ENCODE data around the gene PCYOX1L. TPM values are rescaled to one million over a fixed set of nuclear protein-coding genes. Genes with fewer than 3 reads are reported as not detected.
A peak's percentile ranks its signal among the peaks of the same experiment; 100 is the strongest.

PCYOX1L gene
- total and polyA plus RNA-seq, 2 experiments from 2014 or later = 10.4 to 10.7 TPM

DNA sequence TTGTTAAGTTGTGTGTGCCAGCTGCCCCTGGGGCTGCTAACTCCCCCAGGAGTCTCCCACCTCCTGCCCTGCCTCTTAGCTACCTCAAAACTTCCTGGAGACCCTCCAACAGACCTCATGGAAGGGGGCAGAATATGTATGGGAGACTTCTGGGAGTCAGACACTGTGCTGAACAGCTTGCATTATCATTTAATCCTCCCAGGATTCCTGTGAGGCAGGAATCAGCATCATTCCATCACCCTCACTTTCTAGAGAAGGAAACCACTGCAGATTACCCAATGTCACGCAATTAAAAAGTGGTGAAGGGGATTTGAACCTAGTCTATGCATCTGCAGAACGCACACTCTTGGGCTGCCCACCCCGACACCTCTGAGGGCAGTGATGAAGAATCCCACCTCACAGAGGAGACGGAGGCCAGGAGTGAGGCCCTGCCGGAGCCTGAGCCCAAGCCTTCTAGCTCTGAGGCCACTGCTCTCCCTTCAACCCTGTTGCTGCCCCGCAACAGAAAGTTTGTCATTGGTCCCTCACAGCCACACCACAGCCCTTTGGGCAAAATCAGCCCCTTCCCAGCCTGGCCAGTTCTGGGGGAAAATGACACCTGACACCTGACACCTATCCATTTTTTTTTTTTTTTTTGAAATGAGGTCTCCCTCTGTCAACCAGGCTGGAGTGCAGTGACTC lies 51.6 kb downstream of the PCYOX1L start:
- Histone ChIP-seq H3K36me3 (ENCODE audit: low read depth) (no peaks in the 10 kb centered on the region), H3F3A (ENCODE audit: insufficient read depth) (peaks cover 62% of the 10 kb centered on the region), H3K9me3 (ENCODE audit: low read depth) (no peaks in the 10 kb centered on the region), H3K79me2 (ENCODE audit: insufficient read depth) (peaks cover 78% of the 10 kb centered on the region), H3K9me2 (ENCODE audit: insufficient read depth) (no peaks in the 10 kb centered on the region), H3K27ac (peak overlapping the region; percentile 94), H3K4me3 (peak overlapping the region; percentile 89), H2AFZ (no peak overlapping the region), H3K4me1 (ENCODE audit: insufficient read depth) (peaks cover 74% of the 10 kb centered on the region), H3K27me3 (replicated peaks; ENCODE audit: insufficient read depth) (no peaks in the 10 kb centered on the region), H3K9ac (peak overlapping the region; percentile 87), H4K20me1 (ENCODE audit: insufficient read depth) (no peaks in the 10 kb centered on the region), H3K4me2 (ENCODE audit: unreplicated experiment) (peak overlapping the region; percentile 89)
- 79 to 80% methylated on average over 6 of the region's 6 CpGs for WGBS, 2 experiments (ENCODE audit: low coverage in 1 of 2, low lambda C conversion rate in 2 of 2, missing lambda C conversion rate in 2 of 2)
- TF ChIP-seq EZH2 (IDR thresholded peaks at IDR 0.05; ENCODE audit: insufficient read depth, poor library complexity, severe bottlenecking) = no peak
- TF ChIP-seq EZH2phosphoT487 (IDR thresholded peaks at IDR 0.05; ENCODE audit: insufficient read depth, low read depth) = no peak
- no peak for DNase-seq
- in situ Hi-C loops (cut with MboI) = no loop called here

- peak overlapping the region; percentile 87; the same call in 1 of the 2 replicates for H3K9ac ChIP-seq
- peak overlapping the region; percentile 94; the same call in 1 of the 2 replicates for H3K27ac ChIP-seq
- peak overlapping the region; percentile 89 for H3K4me2 ChIP-seq (ENCODE audit: unreplicated experiment)
- peak overlapping the region; percentile 89 for H3K4me3 ChIP-seq
- no peaks in the 10 kb centered on the region for H3K36me3 ChIP-seq (ENCODE audit: low read depth)
- H2AFZ ChIP-seq = no peak overlapping the region
- no peak for TF ChIP-seq EZH2 (IDR thresholded peaks at IDR 0.05; ENCODE audit: insufficient read depth, poor library complexity, severe bottlenecking)
- no peak for TF ChIP-seq EZH2phosphoT487 (IDR thresholded peaks at IDR 0.05; ENCODE audit: insufficient read depth, low read depth)
- H3K27me3 ChIP-seq (replicated peaks; ENCODE audit: insufficient read depth) = no peaks in the 10 kb centered on the region
- H4K20me1 ChIP-seq (ENCODE audit: insufficient read depth) = no peaks in the 10 kb centered on the region
- DNase-seq = no peak
- peaks cover 63% of the 10 kb centered on the region for H3F3A ChIP-seq (ENCODE audit: insufficient read depth)
- peaks cover 84% of the 10 kb centered on the region for H3K79me2 ChIP-seq (ENCODE audit: insufficient read depth)
- no peaks in the 10 kb centered on the region for H3K9me3 ChIP-seq (ENCODE audit: low read depth)
- no peaks in the 10 kb centered on the region for H3K9me2 ChIP-seq (ENCODE audit: insufficient read depth)
- 88 to 94% methylated on average over 7 of the region's 7 CpGs for WGBS, 2 experiments (ENCODE audit: low coverage in 1 of 2, low lambda C conversion rate in 2 of 2, missing lambda C conversion rate in 2 of 2)
- in situ Hi-C loops (cut with MboI) = no loop called here
- H3K4me1 ChIP-seq (ENCODE audit: insufficient read depth) = peaks cover 74% of the 10 kb centered on the region
Measured at GRCh38 chr5:149410071-149410470, 52.2 kb downstream of the PCYOX1L start.

GRCh38 chr5:149410721-149411432 lies 53.0 kb downstream of the PCYOX1L start:
- H2AFZ ChIP-seq = no peak overlapping the region
- no peaks in the 10 kb centered on the region for H4K20me1 ChIP-seq (ENCODE audit: insufficient read depth)
- H3K27me3 ChIP-seq (replicated peaks; ENCODE audit: insufficient read depth) = no peaks in the 10 kb centered on the region
- no peaks in the 10 kb centered on the region for H3K9me3 ChIP-seq (ENCODE audit: low read depth)
- H3K36me3 ChIP-seq (ENCODE audit: low read depth) = no peaks in the 10 kb centered on the region
- no peaks in the 10 kb centered on the region for H3K9me2 ChIP-seq (ENCODE audit: insufficient read depth)
- no peak overlapping the region for H3K4me3 ChIP-seq
- no peak overlapping the region for H3K9ac ChIP-seq
- no peak overlapping the region for H3K4me2 ChIP-seq (ENCODE audit: unreplicated experiment)
- H3F3A ChIP-seq (ENCODE audit: insufficient read depth) = peaks cover 62% of the 10 kb centered on the region
- in situ Hi-C loops (cut with MboI) = no loop called here
- 87% methylated on average over 15 of the region's 15 CpGs for WGBS, 2 experiments (ENCODE audit: low coverage in 1 of 2, low lambda C conversion rate in 2 of 2, missing lambda C conversion rate in 2 of 2)
- TF ChIP-seq EZH2phosphoT487 (IDR thresholded peaks at IDR 0.05; ENCODE audit: insufficient read depth, low read depth) = no peak
- no peak for TF ChIP-seq EZH2 (IDR thresholded peaks at IDR 0.05; ENCODE audit: insufficient read depth, poor library complexity, severe bottlenecking)
- no peak for DNase-seq
- peak overlapping the region; percentile 81; the same call in 1 of the 2 replicates for H3K27ac ChIP-seq
- H3K79me2 ChIP-seq (ENCODE audit: insufficient read depth) = peaks cover 93% of the 10 kb centered on the region
- H3K4me1 ChIP-seq (ENCODE audit: insufficient read depth) = peaks cover 69% of the 10 kb centered on the region

DNA sequence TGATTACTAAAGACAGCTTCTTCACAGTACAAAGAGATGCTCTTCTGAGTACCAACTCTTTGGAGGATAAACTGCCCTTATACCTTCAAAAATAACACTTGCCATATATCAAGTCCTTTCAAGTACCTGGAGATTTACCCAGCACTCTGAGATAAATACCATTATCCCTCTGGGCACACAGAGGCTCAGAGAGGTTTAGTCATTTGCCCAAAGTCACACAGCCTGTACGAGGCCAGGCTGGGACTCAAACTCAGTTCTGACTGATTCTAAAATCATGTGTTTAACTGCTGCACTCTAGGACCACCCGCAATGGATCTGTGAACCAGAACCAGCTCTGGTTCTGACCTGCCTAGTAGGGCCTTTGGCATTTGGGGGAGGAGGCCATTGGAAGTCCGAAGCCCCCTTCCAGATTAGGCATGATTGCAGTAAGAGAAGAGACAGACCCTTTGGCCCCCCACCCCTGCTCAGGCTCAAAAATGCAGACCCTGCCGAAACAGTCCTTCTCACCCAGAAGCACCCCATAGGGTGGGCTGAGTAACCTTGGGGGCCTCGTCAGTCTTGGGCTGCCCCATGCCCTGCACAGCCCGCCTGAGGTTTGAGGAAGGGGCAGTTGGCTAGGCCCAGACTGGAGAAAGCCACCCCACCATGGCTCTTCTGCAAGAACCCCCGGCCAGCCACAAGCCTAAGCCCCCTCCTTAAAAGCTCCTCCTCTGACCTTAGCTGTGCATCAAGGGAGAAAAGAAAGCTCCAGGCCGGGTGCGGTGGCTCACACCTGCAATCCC lies 54.1 kb downstream of the PCYOX1L start:
- in situ Hi-C loops (cut with MboI) = no loop called here
- 92 to 93% methylated on average over 9 of the region's 9 CpGs for WGBS, 2 experiments (ENCODE audit: low coverage in 1 of 2, low lambda C conversion rate in 2 of 2, missing lambda C conversion rate in 2 of 2)
- no peak for DNase-seq
- H3K4me2 ChIP-seq (ENCODE audit: unreplicated experiment) = peak overlapping the region; percentile 48
- peaks cover 62% of the 10 kb centered on the region for H3K4me1 ChIP-seq (ENCODE audit: insufficient read depth)
- H3K9ac ChIP-seq = peak overlapping the region; percentile 47
- peaks cover 62% of the 10 kb centered on the region for H3F3A ChIP-seq (ENCODE audit: insufficient read depth)
- H3K27me3 ChIP-seq (replicated peaks; ENCODE audit: insufficient read depth) = no peaks in the 10 kb centered on the region
- TF ChIP-seq EZH2 (IDR thresholded peaks at IDR 0.05; ENCODE audit: insufficient read depth, poor library complexity, severe bottlenecking) (no peak), EZH2phosphoT487 (IDR thresholded peaks at IDR 0.05; ENCODE audit: insufficient read depth, low read depth) (no peak)
- no peaks in the 10 kb centered on the region for H4K20me1 ChIP-seq (ENCODE audit: insufficient read depth)
- no peaks in the 10 kb centered on the region for H3K9me3 ChIP-seq (ENCODE audit: low read depth)
- no peak overlapping the region for H3K4me3 ChIP-seq
- peaks cover 100% of the 10 kb centered on the region for H3K79me2 ChIP-seq (ENCODE audit: insufficient read depth)
- H3K27ac ChIP-seq = peak overlapping the region; percentile 81
- H3K9me2 ChIP-seq (ENCODE audit: insufficient read depth) = no peaks in the 10 kb centered on the region
- H3K36me3 ChIP-seq (ENCODE audit: low read depth) = no peaks in the 10 kb centered on the region
- no peak overlapping the region for H2AFZ ChIP-seq

Measured in GM23248 (cell line).